Prostate gland (tissue), 2 donors: ENCODE results near the gene DGKB.

Experiments used
- CTCF ChIP-seq, 4 experiments: fragments of 200-600 bp in 2 of 4; fragments of 450-650 bp in 2 of 4; sonication (generic) in 2 of 4; IDR thresholded peaks; 1 replicate in 3 of 4; 2 replicates in 1 of 4; pipeline ENCODE4 v1.5.1; 2016 to 2019; ENCODE audit warnings: antibody characterized with exemption in 4 of 4, mild to moderate bottlenecking in 2 of 4, moderate library complexity in 2 of 4
- POLR2A ChIP-seq: fragments of 450-650 bp; IDR thresholded peaks from one replicate; pipeline ENCODE4 v1.6.1; 2016; ENCODE audit warnings: antibody characterized with exemption, mild to moderate bottlenecking

- no peak for TF ChIP-seq CTCF (IDR thresholded peaks at IDR 0.05)
- TF ChIP-seq POLR2A, result no peak
Observed at GRCh38 chr7:14748461-14748860, 154.1 kb downstream of the DGKB start.
